Ishikawa (cell line): ENCODE data around the gene SEC22C.

Experiments
- CEBPB ChIP-seq: IDR thresholded peaks from 2 replicates; pipeline ENCODE4 v1.6.1; 2012
- CREB1 ChIP-seq: IDR thresholded peaks from 2 replicates; pipeline ENCODE4 v1.6.1; 2012; ENCODE audit warnings: low read depth
- EGR1 ChIP-seq: IDR thresholded peaks from 2 replicates; pipeline ENCODE4 v1.6.1; 2012
- EP300 ChIP-seq: IDR thresholded peaks from 2 replicates; pipeline ENCODE4 v1.6.1; 2012; ENCODE audit warnings: borderline replicate concordance
- FOXM1 ChIP-seq: IDR thresholded peaks from 2 replicates; pipeline ENCODE4 v1.6.1; 2012; ENCODE audit warnings: low read depth, borderline replicate concordance
- MAX ChIP-seq: IDR thresholded peaks from 2 replicates; pipeline ENCODE4 v1.6.1; 2012
- NFIC ChIP-seq: IDR thresholded peaks from 2 replicates; pipeline ENCODE4 v1.6.1; 2012
- RAD21 ChIP-seq: IDR thresholded peaks from 2 replicates; pipeline ENCODE4 v1.6.1; 2012; ENCODE audit warnings: low read depth
- REST ChIP-seq: IDR thresholded peaks from 2 replicates; pipeline ENCODE4 v1.6.1; 2012; ENCODE audit warnings: low read depth, mild to moderate bottlenecking
- TAF1 ChIP-seq: IDR thresholded peaks from 2 replicates; pipeline ENCODE4 v1.6.1; 2012; ENCODE audit warnings: low read depth, mild to moderate bottlenecking
- TCF12 ChIP-seq: IDR thresholded peaks from 2 replicates; pipeline ENCODE4 v1.6.1; 2012; ENCODE audit warnings: low read depth
- TEAD4 ChIP-seq: IDR thresholded peaks from 2 replicates; pipeline ENCODE4 v1.6.1; 2012
- USF1 ChIP-seq: IDR thresholded peaks from 2 replicates; pipeline ENCODE4 v1.6.1; 2012
- YY1 ChIP-seq: IDR thresholded peaks from 2 replicates; pipeline ENCODE4 v1.6.1; 2012; ENCODE audit warnings: low read depth

GRCh38 chr3:42545284-42545900, 36.4 kb downstream of the SEC22C start:
- TF ChIP-seq CEBPB (no peak), EP300 (no peak), REST (no peak), RAD21 (no peak), EGR1 (no peak), FOXM1 (no peak), MAX (no peak), USF1 (no peak), TCF12 (no peak), NFIC (no peak), YY1 (no peak), TEAD4 (no peak), TAF1 (no peak), CREB1 (no peak)
